HepG2 (cell line): ENCODE results near the gene ETF1. TPM values are rescaled to one million over a fixed set of nuclear protein-coding genes. Genes with fewer than 3 reads are reported as not detected.
A peak's percentile ranks its signal among the peaks of the same experiment; 100 is the strongest.

ENCODE experiments used
- HMGXB4 ChIP-seq, 2 experiments: sonication (generic) in 1 of 2; formaldehyde crosslinking in 1 of 2; IDR thresholded peaks; 2 replicates each; pipeline versions ENCODE4 v1.4.0 to v1.6.1; 2018 to 2020; ENCODE audit warnings: missing genetic modification reagents in 2 of 2, borderline replicate concordance in 1 of 2, low read depth in 1 of 2, mild to moderate bottlenecking in 1 of 2, missing biosample characterization in 1 of 2
- KAT8 ChIP-seq: IDR thresholded peaks from 2 replicates; pipeline ENCODE4 v1.6.1; 2016; ENCODE audit warnings: missing genetic modification reagents, missing compliant biosample characterization
- MAF1 ChIP-seq: sonication (generic); formaldehyde crosslinking; IDR thresholded peaks from 2 replicates; pipeline ENCODE4 v1.5.0; 2020; ENCODE audit warnings: missing genetic modification reagents, borderline replicate concordance
- MEF2D ChIP-seq: sonication (generic); formaldehyde crosslinking; IDR thresholded peaks from 2 replicates; pipeline ENCODE4 v1.5.1; 2020; ENCODE audit warnings: mild to moderate bottlenecking, missing genetic modification reagents
- NFRKB ChIP-seq: fragments of 450-650 bp; IDR thresholded peaks from 2 replicates; pipeline ENCODE4 v1.6.1; 2017
- RAD21 ChIP-seq: fragments of 450-650 bp; formaldehyde crosslinking; IDR thresholded peaks from 2 replicates; pipeline ENCODE4 v1.5.0; 2020; ENCODE audit warnings: mild to moderate bottlenecking
- SIX1 ChIP-seq: sonication (generic); formaldehyde crosslinking; IDR thresholded peaks from 2 replicates; pipeline ENCODE4 v1.4.0; 2020; ENCODE audit warnings: missing genetic modification reagents, borderline replicate concordance
- SP140L ChIP-seq: sonication (generic); formaldehyde crosslinking; IDR thresholded peaks from 2 replicates; pipeline ENCODE4 v1.4.0; 2020; ENCODE audit warnings: missing genetic modification reagents, borderline replicate concordance
- SP4 ChIP-seq: sonication (generic); formaldehyde crosslinking; IDR thresholded peaks from 2 replicates; pipeline ENCODE4 v1.8.1; 2023; ENCODE audit warnings: mild to moderate bottlenecking, missing genetic modification reagents
- WIZ ChIP-seq: sonication (generic); formaldehyde crosslinking; IDR thresholded peaks from 2 replicates; pipeline ENCODE4 v1.5.1; 2020; ENCODE audit warnings: mild to moderate bottlenecking, missing genetic modification reagents
- ZBTB20 ChIP-seq: sonication (generic); formaldehyde crosslinking; IDR thresholded peaks from 2 replicates; pipeline ENCODE4 v1.8.1; 2023; ENCODE audit warnings: missing genetic modification reagents, low read depth, mild to moderate bottlenecking, borderline replicate concordance
- ZIK1 ChIP-seq: sonication (generic); formaldehyde crosslinking; IDR thresholded peaks from 2 replicates; pipeline ENCODE4 v1.5.0; 2020; ENCODE audit warnings: mild to moderate bottlenecking, low read depth, missing genetic modification reagents, borderline replicate concordance
- ZNF124 ChIP-seq: sonication (generic); formaldehyde crosslinking; IDR thresholded peaks from 2 replicates; pipeline ENCODE4 v1.4.0; 2020; ENCODE audit warnings: missing genetic modification reagents
- ZNF17 ChIP-seq: sonication (generic); formaldehyde crosslinking; IDR thresholded peaks from 2 replicates; pipeline ENCODE4 v1.5.0; 2020; ENCODE audit warnings: mild to moderate bottlenecking, missing genetic modification reagents
- ZNF232 ChIP-seq: sonication (generic); formaldehyde crosslinking; IDR thresholded peaks from 2 replicates; pipeline ENCODE4 v1.4.0; 2020; ENCODE audit warnings: missing genetic modification reagents, borderline replicate concordance
- ZNF546 ChIP-seq: sonication (generic); formaldehyde crosslinking; conservative IDR thresholded peaks from 2 replicates; pipeline ENCODE4 v1.8.1; 2023; ENCODE audit warnings: mild to moderate bottlenecking, missing genetic modification reagents
- ZNF720 ChIP-seq: sonication (generic); formaldehyde crosslinking; IDR thresholded peaks from 2 replicates; pipeline ENCODE4 v1.4.0; 2020; ENCODE audit warnings: missing genetic modification reagents
- ZNF883 ChIP-seq: sonication (generic); formaldehyde crosslinking; IDR thresholded peaks from 2 replicates; pipeline ENCODE4 v1.5.1; 2020; ENCODE audit warnings: mild to moderate bottlenecking, missing genetic modification reagents; ENCODE audit errors: not compliant biosample characterization
- polyA plus RNA-seq, 8 experiments: library from polyadenylated mRNA; depleted of rRNA in 3 of 8; stranded (reverse) in 7 of 8; unstranded in 1 of 8; fragments of >200 nt; fragmentation: Illumina TruSeq in 4 of 8; extraction: Trizol in 4 of 8; gene quantifications; 2 replicates each; pipeline versions ENCODE4 v1.2.1 to v1.2.3, GENCODE V29; 2011 to 2016; ENCODE audit warnings: low read depth in 4 of 8, missing spikeins in 1 of 8, mixed read lengths in 1 of 8; ENCODE audit not compliant: insufficient read depth in 1 of 8
- total RNA-seq, 5 experiments: library from RNA; depleted of rRNA; stranded (reverse); fragments of >200 nt; fragmentation: Illumina TruSeq; extraction: Trizol; gene quantifications; 2 replicates each; pipeline ENCODE4 v1.2.3, GENCODE V29; 2016; ENCODE audit warnings: low read depth in 1 of 5
- TF ChIP-seq, protein P1 (sequence below): IDR thresholded peaks from 2 replicates; pipeline ENCODE4 v1.6.1; 2016; ENCODE audit warnings: missing compliant biosample characterization, missing genetic modification reagents, borderline replicate concordance
- TF ChIP-seq, protein P2 (sequence below): sonication (generic); formaldehyde crosslinking; conservative IDR thresholded peaks from 2 replicates; pipeline ENCODE4 v1.8.0; 2022; ENCODE audit warnings: low read depth, missing genetic modification reagents
- TF ChIP-seq, protein P3 (sequence below): sonication (generic); formaldehyde crosslinking; IDR thresholded peaks from 2 replicates; pipeline ENCODE4 v1.8.0; 2023; ENCODE audit warnings: mild to moderate bottlenecking, missing genetic modification reagents
- TF ChIP-seq, protein P4 (sequence below): sonication (generic); formaldehyde crosslinking; IDR thresholded peaks from 2 replicates; pipeline ENCODE4 v1.8.0; 2022; ENCODE audit warnings: missing genetic modification reagents, mild to moderate bottlenecking, borderline replicate concordance

Gene ETF1
- total and polyA plus RNA-seq, 2 of the 13 experiments (the other 11 are each of a cell fraction or from before 2014, with no cell fraction given): 52.1 to 184 TPM

- TF ChIP-seq, protein P1, sequence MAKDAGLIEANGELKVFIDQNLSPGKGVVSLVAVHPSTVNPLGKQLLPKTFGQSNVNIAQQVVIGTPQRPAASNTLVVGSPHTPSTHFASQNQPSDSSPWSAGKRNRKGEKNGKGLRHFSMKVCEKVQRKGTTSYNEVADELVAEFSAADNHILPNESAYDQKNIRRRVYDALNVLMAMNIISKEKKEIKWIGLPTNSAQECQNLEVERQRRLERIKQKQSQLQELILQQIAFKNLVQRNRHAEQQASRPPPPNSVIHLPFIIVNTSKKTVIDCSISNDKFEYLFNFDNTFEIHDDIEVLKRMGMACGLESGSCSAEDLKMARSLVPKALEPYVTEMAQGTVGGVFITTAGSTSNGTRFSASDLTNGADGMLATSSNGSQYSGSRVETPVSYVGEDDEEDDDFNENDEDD (CRISPR knock-in tag): peak; percentile 66; the same call in 1 of the 2 replicates
- peak; percentile 82 for TF ChIP-seq SP4 (CRISPR knock-in tag)
- TF ChIP-seq NFRKB: 0 out of 2 replicates have a peak, but pooled peaks have one; percentile 27
- 0 out of 2 replicates have a peak, but pooled peaks have one; percentile 68 for TF ChIP-seq ZNF232 (CRISPR knock-in tag)
- TF ChIP-seq HMGXB4 (CRISPR knock-in tag; IDR thresholded peaks at IDR 0.05; ENCODE audit: borderline replicate concordance in 1 of 2, low read depth in 1 of 2): peak; percentile 59 to 94
- TF ChIP-seq, protein P2, sequence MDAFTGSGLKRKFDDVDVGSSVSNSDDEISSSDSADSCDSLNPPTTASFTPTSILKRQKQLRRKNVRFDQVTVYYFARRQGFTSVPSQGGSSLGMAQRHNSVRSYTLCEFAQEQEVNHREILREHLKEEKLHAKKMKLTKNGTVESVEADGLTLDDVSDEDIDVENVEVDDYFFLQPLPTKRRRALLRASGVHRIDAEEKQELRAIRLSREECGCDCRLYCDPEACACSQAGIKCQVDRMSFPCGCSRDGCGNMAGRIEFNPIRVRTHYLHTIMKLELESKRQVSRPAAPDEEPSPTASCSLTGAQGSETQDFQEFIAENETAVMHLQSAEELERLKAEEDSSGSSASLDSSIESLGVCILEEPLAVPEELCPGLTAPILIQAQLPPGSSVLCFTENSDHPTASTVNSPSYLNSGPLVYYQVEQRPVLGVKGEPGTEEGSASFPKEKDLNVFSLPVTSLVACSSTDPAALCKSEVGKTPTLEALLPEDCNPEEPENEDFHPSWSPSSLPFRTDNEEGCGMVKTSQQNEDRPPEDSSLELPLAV (CRISPR knock-in tag): no peak
- no peak for TF ChIP-seq ZBTB20
- TF ChIP-seq MAF1 (CRISPR knock-in tag): 0 out of 2 replicates have a peak, but pooled peaks have one; percentile 23
- TF ChIP-seq KAT8 (CRISPR knock-in tag): peak; percentile 95
- TF ChIP-seq MEF2D (CRISPR knock-in tag): peak; percentile 33
- TF ChIP-seq, protein P3, sequence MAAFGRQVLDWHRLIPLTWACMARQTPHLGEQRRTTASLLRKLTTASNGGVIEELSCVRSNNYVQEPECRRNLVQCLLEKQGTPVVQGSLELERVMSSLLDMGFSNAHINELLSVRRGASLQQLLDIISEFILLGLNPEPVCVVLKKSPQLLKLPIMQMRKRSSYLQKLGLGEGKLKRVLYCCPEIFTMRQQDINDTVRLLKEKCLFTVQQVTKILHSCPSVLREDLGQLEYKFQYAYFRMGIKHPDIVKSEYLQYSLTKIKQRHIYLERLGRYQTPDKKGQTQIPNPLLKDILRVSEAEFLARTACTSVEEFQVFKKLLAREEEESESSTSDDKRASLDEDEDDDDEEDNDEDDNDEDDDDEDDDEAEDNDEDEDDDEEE (CRISPR knock-in tag): 0 out of 2 replicates have a peak, but pooled peaks have one; percentile 58
- TF ChIP-seq ZIK1 (CRISPR knock-in tag): peak; percentile 56; the same call in 1 of the 2 replicates
- peak; percentile 49 for TF ChIP-seq RAD21
- 0 out of 2 replicates have a peak, but pooled peaks have one; percentile 68 for TF ChIP-seq ZNF546 (CRISPR knock-in tag)
- TF ChIP-seq ZNF720 (CRISPR knock-in tag): no peak
- no peak for TF ChIP-seq ZNF17 (CRISPR knock-in tag)
- TF ChIP-seq SIX1 (CRISPR knock-in tag): no peak
- TF ChIP-seq, protein P4, sequence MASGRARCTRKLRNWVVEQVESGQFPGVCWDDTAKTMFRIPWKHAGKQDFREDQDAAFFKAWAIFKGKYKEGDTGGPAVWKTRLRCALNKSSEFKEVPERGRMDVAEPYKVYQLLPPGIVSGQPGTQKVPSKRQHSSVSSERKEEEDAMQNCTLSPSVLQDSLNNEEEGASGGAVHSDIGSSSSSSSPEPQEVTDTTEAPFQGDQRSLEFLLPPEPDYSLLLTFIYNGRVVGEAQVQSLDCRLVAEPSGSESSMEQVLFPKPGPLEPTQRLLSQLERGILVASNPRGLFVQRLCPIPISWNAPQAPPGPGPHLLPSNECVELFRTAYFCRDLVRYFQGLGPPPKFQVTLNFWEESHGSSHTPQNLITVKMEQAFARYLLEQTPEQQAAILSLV (CRISPR knock-in tag): no peak
- peak; percentile 4 for TF ChIP-seq ZNF883 (CRISPR knock-in tag)
- TF ChIP-seq SP140L (CRISPR knock-in tag): no peak
- TF ChIP-seq WIZ: no peak
- TF ChIP-seq ZNF124 (CRISPR knock-in tag): peak; percentile 12; the same call in 1 of the 2 replicates
Measured at GRCh38 chr5:138542956-138543729, at the start of gene ETF1 (continued).
